NCI-H446 (cell line): ENCODE data around the gene ZNF468.
"Not testable (repeated sequence)": the region's sequence is repeated elsewhere in the genome, so short reads cannot be mapped to it uniquely, and the experiment has no call there.

ENCODE experiments used
- DNase-seq, 2 experiments: peaks; one replicate each; lab custom pipeline; 2025; lab: John Stamatoyannopoulos, UW

Gene ZNF468

GRCh38 chr19:52825765-52826164 lies 31.7 kb downstream of the ZNF468 start:
- no peak for DNase-seq

- DNase-seq = no peak
These were observed 33.7 kb downstream of the ZNF468 start for GRCh38 chr19:52823676-52824075.

GRCh38 chr19:52821204-52821960 lies 36.0 kb downstream of the ZNF468 start, which contains the start of gene ZNF28:
Gene ZNF28, minus strand, starts transcription at chr19:52821633. Its CDS starts 3,675 bp downstream, at chr19:52817958.
- DNase-seq = not testable (repeated sequence)

- not testable (repeated sequence) for DNase-seq
These were observed 36.8 kb downstream of the ZNF468 start for GRCh38 chr19:52820472-52821203.

GRCh38 chr19:52809801-52810200 lies 47.6 kb downstream of the ZNF468 start:
- no peak for DNase-seq

GRCh38 chr19:52799950-52800640 lies 57.3 kb downstream of the ZNF468 start:
- not testable (repeated sequence) for DNase-seq

GRCh38 chr19:52789440-52789839 lies 68.0 kb downstream of the ZNF468 start:
- no peak for DNase-seq
